NCI-H2227 (cell line): Measurements from ENCODE around the gene ELOVL5.
"Not testable (repeated sequence)": the region's sequence is repeated elsewhere in the genome, so short reads cannot be mapped to it uniquely, and the experiment has no call there.

Source experiments
- DNase-seq: peaks from one replicate; lab custom pipeline; 2025; ENCODE audit not compliant: unreplicated experiment; lab: John Stamatoyannopoulos, UW

Gene ELOVL5

GRCh38 chr6:53331678-53332077, 17.1 kb downstream of the ELOVL5 start:
- no peak for DNase-seq

- no peak for DNase-seq
Measured at GRCh38 chr6:53330137-53330536, 18.6 kb downstream of the ELOVL5 start.

- no peak for DNase-seq
Measured at GRCh38 chr6:53328375-53328774, 20.4 kb downstream of the ELOVL5 start.

- DNase-seq = no peak
Measured at GRCh38 chr6:53327017-53327395, 21.7 kb downstream of the ELOVL5 start.

GRCh38 chr6:53326372-53327016, 22.3 kb downstream of the ELOVL5 start:
- DNase-seq = no peak

GRCh38 chr6:53325785-53326184, 23.0 kb downstream of the ELOVL5 start:
- DNase-seq = no peak

GRCh38 chr6:53322188-53323029, 26.3 kb downstream of the ELOVL5 start:
- no peak for DNase-seq

GRCh38 chr6:53321701-53322100, 27.0 kb downstream of the ELOVL5 start:
- no peak for DNase-seq

GRCh38 chr6:53320964-53321363, 27.8 kb downstream of the ELOVL5 start:
- DNase-seq = no peak

- DNase-seq = no peak
Measured at GRCh38 chr6:53318429-53318828, 30.3 kb downstream of the ELOVL5 start.

- no peak for DNase-seq
Measured at GRCh38 chr6:53317861-53318260, 30.9 kb downstream of the ELOVL5 start.

- not testable (repeated sequence) for DNase-seq
Measured at GRCh38 chr6:53317299-53317698, 31.5 kb downstream of the ELOVL5 start.

- no peak for DNase-seq
Measured at GRCh38 chr6:53316142-53316541, 32.6 kb downstream of the ELOVL5 start.

GRCh38 chr6:53315086-53315724, 33.5 kb downstream of the ELOVL5 start:
- no peak for DNase-seq

- no peak for DNase-seq
Measured at GRCh38 chr6:53313784-53314400, 34.9 kb downstream of the ELOVL5 start.

- DNase-seq = no peak
Measured at GRCh38 chr6:53312355-53312754, 36.4 kb downstream of the ELOVL5 start.

- no peak for DNase-seq
Measured at GRCh38 chr6:53311586-53311935, 37.2 kb downstream of the ELOVL5 start.

GRCh38 chr6:53310771-53311585, 37.8 kb downstream of the ELOVL5 start:
- DNase-seq = no peak

GRCh38 chr6:53309901-53310300, 38.8 kb downstream of the ELOVL5 start:
- no peak for DNase-seq

GRCh38 chr6:53309059-53309900, 39.5 kb downstream of the ELOVL5 start:
- DNase-seq = no peak
